ENCODE measurements around the gene RBBP8. TPM values are rescaled to one million over a fixed set of nuclear protein-coding genes. Genes with fewer than 3 reads are reported as not detected.

Gene RBBP8
- polyA plus RNA-seq, 1 donor from 2014 or later: 19.5 TPM

DNA sequence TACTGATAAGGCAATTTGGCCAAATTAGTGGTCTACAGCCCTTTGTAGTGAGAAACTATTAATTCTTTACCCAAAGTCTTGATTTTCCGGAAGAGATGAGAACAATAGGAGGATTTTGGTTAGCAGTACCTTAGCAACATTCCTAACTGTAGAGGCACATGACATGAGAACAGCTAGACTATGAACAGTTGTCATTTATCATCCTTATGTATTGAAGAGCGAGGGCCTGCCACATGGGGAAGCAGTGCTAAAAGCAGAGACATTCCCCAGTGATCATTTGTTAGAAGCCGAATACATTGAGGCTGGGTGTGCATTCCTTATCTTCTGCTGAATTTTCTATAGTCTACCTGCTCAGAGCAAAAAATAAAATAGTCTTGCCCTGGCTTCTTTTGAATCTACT lies 65.2 kb downstream of the RBBP8 start (continued):
- TF ChIP-seq, protein P1, sequence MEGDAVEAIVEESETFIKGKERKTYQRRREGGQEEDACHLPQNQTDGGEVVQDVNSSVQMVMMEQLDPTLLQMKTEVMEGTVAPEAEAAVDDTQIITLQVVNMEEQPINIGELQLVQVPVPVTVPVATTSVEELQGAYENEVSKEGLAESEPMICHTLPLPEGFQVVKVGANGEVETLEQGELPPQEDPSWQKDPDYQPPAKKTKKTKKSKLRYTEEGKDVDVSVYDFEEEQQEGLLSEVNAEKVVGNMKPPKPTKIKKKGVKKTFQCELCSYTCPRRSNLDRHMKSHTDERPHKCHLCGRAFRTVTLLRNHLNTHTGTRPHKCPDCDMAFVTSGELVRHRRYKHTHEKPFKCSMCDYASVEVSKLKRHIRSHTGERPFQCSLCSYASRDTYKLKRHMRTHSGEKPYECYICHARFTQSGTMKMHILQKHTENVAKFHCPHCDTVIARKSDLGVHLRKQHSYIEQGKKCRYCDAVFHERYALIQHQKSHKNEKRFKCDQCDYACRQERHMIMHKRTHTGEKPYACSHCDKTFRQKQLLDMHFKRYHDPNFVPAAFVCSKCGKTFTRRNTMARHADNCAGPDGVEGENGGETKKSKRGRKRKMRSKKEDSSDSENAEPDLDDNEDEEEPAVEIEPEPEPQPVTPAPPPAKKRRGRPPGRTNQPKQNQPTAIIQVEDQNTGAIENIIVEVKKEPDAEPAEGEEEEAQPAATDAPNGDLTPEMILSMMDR (IDR thresholded peaks at IDR 0.05; ENCODE audit: poor library complexity, severe bottlenecking): no peak

DNA sequence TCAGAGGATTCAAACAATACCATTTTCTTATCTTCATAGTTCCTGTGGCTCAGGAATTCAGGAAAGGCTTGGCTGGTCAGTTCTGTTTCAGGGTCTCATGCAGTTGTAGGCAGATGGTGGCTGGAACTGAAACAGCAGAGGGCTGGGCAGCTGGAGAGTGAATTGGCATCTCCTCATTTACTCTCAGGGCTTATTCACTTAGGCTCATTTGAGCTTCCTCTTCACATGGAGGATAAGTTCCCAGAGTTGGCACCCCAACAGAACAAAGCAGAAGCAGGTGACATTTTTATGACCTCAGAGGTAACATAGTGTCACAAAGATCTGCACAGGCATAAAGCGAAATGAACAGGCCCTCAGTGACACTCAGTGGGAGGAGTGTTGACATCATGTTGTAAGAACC lies 66.1 kb downstream of the RBBP8 start:
- no peaks in the 10 kb centered on the region for H4K20me1 ChIP-seq (ENCODE audit: insufficient read depth)
- no peaks in the 10 kb centered on the region for H3K79me2 ChIP-seq (replicated peaks; ENCODE audit: insufficient read depth, low read length)
- no peaks in the 10 kb centered on the region for H3K9me2 ChIP-seq (ENCODE audit: insufficient read depth, low read length)
- H3K9ac ChIP-seq (ENCODE audit: low read length): no peak overlapping the region
- H3K27ac ChIP-seq (ENCODE audit: low read length): no peak overlapping the region
- no peak overlapping the region for H3K4me2 ChIP-seq (ENCODE audit: low read length)
- H3K27me3 ChIP-seq (ENCODE audit: insufficient read depth, low read depth, low read length): no peaks in the 10 kb centered on the region
- H3K4me3 ChIP-seq (ENCODE audit: low read length): no peak overlapping the region
- H2AFZ ChIP-seq (ENCODE audit: low read depth, low read length): no peak overlapping the region
- no peaks in the 10 kb centered on the region for H3K9me3 ChIP-seq (ENCODE audit: low read length)
- TF ChIP-seq, protein P2, sequence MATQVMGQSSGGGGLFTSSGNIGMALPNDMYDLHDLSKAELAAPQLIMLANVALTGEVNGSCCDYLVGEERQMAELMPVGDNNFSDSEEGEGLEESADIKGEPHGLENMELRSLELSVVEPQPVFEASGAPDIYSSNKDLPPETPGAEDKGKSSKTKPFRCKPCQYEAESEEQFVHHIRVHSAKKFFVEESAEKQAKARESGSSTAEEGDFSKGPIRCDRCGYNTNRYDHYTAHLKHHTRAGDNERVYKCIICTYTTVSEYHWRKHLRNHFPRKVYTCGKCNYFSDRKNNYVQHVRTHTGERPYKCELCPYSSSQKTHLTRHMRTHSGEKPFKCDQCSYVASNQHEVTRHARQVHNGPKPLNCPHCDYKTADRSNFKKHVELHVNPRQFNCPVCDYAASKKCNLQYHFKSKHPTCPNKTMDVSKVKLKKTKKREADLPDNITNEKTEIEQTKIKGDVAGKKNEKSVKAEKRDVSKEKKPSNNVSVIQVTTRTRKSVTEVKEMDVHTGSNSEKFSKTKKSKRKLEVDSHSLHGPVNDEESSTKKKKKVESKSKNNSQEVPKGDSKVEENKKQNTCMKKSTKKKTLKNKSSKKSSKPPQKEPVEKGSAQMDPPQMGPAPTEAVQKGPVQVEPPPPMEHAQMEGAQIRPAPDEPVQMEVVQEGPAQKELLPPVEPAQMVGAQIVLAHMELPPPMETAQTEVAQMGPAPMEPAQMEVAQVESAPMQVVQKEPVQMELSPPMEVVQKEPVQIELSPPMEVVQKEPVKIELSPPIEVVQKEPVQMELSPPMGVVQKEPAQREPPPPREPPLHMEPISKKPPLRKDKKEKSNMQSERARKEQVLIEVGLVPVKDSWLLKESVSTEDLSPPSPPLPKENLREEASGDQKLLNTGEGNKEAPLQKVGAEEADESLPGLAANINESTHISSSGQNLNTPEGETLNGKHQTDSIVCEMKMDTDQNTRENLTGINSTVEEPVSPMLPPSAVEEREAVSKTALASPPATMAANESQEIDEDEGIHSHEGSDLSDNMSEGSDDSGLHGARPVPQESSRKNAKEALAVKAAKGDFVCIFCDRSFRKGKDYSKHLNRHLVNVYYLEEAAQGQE (IDR thresholded peaks at IDR 0.05; ENCODE audit: borderline replicate concordance): no peak
- TF ChIP-seq SMC3 (conservative IDR thresholded peaks at IDR 0.05; ENCODE audit: poor library complexity) (no peak), MXI1 (conservative IDR thresholded peaks at IDR 0.05; ENCODE audit: poor library complexity, severe bottlenecking) (no peak), EZH2 (IDR thresholded peaks at IDR 0.05; ENCODE audit: borderline replicate concordance, insufficient read depth, low read length, poor library complexity, severe bottlenecking) (no peak), RAD21 (conservative IDR thresholded peaks at IDR 0.05) (no peak), EP300 (conservative IDR thresholded peaks at IDR 0.05; ENCODE audit: poor library complexity, severe bottlenecking) (no peak), TAF1 (IDR thresholded peaks at IDR 0.05; ENCODE audit: low read depth) (no peak), POLR2AphosphoS5 (IDR thresholded peaks at IDR 0.05) (no peak)
- TF ChIP-seq, protein P1 (IDR thresholded peaks at IDR 0.05; ENCODE audit: poor library complexity, severe bottlenecking): no peak
- no peaks in the 10 kb centered on the region for H3F3A ChIP-seq (ENCODE audit: insufficient read depth, low read length, poor library complexity, severe bottlenecking)
- H3K36me3 ChIP-seq (ENCODE audit: insufficient read depth, low read length): no peaks in the 10 kb centered on the region

DNA sequence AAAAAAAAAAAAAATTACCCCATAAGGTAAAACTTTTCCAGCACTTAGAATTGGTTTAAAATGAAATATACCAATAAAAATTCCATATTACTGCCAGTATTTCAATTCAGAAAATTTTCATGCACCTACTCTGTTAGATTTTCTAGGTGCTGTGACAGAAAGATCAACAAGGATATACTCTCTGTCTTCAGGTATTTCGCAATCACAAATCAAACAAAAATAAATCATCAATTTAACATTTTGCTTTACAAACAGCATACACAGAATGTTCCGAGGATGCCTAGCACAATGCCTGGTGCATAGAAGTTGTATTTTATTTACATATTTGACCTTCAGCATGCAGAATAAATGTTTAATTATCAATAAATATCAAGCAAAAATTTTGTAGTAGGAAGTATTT lies 66.5 kb downstream of the RBBP8 start:
- Histone ChIP-seq H3K36me3 (ENCODE audit: insufficient read depth, low read length) (no peaks in the 10 kb centered on the region), H3K79me2 (replicated peaks; ENCODE audit: insufficient read depth, low read length) (no peaks in the 10 kb centered on the region), H3K27me3 (ENCODE audit: insufficient read depth, low read depth, low read length) (no peaks in the 10 kb centered on the region), H3K9me3 (ENCODE audit: low read length) (no peaks in the 10 kb centered on the region), H2AFZ (ENCODE audit: low read depth, low read length) (no peak overlapping the region), H3K9me2 (ENCODE audit: insufficient read depth, low read length) (no peaks in the 10 kb centered on the region), H3K4me3 (ENCODE audit: low read length) (no peak overlapping the region), H4K20me1 (ENCODE audit: insufficient read depth) (no peaks in the 10 kb centered on the region), H3F3A (ENCODE audit: insufficient read depth, low read length, poor library complexity, severe bottlenecking) (no peaks in the 10 kb centered on the region), H3K9ac (ENCODE audit: low read length) (no peak overlapping the region), H3K4me2 (ENCODE audit: low read length) (no peak overlapping the region), H3K27ac (ENCODE audit: low read length) (no peak overlapping the region)
- TF ChIP-seq, protein P1 (IDR thresholded peaks at IDR 0.05; ENCODE audit: poor library complexity, severe bottlenecking): no peak
- TF ChIP-seq RAD21 (conservative IDR thresholded peaks at IDR 0.05) (no peak), POLR2AphosphoS5 (IDR thresholded peaks at IDR 0.05) (no peak)
